GM23338 (cell line): ENCODE measurements around the gene PIM2. TPM values are rescaled to one million over a fixed set of nuclear protein-coding genes. Genes with fewer than 3 reads are reported as not detected.

Source experiments
- ATAC-seq: fragments of 200-7000 bp; cut with Tn5 transposase; 3 replicates; pipeline ENCODE4 v1.9.1; 2020
- DNase-seq: peaks from one replicate; pipeline ENCODE4 v3.0.0-alpha.2; 2015; ENCODE audit warnings: low spot score
- H2AFZ ChIP-seq: fragments of 200-600 bp; sonication (generic); 2 replicates; pipeline ENCODE4 v1.8.0; 2016; ENCODE audit warnings: antibody characterized with exemption, mild to moderate bottlenecking, moderate library complexity
- H3F3A ChIP-seq: fragments of 200-600 bp; sonication (generic); replicated peaks from 2 replicates; pipeline ENCODE4 v1.8.0; 2017; ENCODE audit warnings: antibody characterized with exemption, mixed run types, low read depth
- H3K27ac ChIP-seq: fragments of 200-600 bp; sonication (generic); 2 replicates; pipeline ENCODE4 v1.6.1; 2016; ENCODE audit warnings: low read depth
- H3K27me3 ChIP-seq: fragments of 200-600 bp; sonication (generic); 2 replicates; pipeline ENCODE4 v1.8.0; 2016; ENCODE audit warnings: mild to moderate bottlenecking, mixed run types, moderate library complexity; ENCODE audit not compliant: insufficient read depth
- H3K36me3 ChIP-seq: fragments of 200-600 bp; sonication (generic); 2 replicates; pipeline ENCODE4 v1.8.0; 2016; ENCODE audit warnings: mild to moderate bottlenecking; ENCODE audit not compliant: insufficient read depth
- H3K4me1 ChIP-seq: fragments of 200-600 bp; sonication (generic); 2 replicates; pipeline ENCODE4 v1.8.0; 2016; ENCODE audit warnings: mild to moderate bottlenecking, moderate library complexity; ENCODE audit not compliant: insufficient read depth
- H3K4me2 ChIP-seq: fragments of 200-600 bp; sonication (generic); 2 replicates; pipeline ENCODE4 v1.7.1; 2017; ENCODE audit warnings: mixed run types
- H3K4me3 ChIP-seq: fragments of 200-600 bp; sonication (generic); 2 replicates; pipeline ENCODE4 v1.6.1; 2016; ENCODE audit warnings: mixed run types
- H3K79me2 ChIP-seq: fragments of 200-600 bp; sonication (generic); replicated peaks from 2 replicates; pipeline ENCODE4 v1.8.0; 2017; ENCODE audit warnings: mild to moderate bottlenecking; ENCODE audit not compliant: insufficient read depth
- H3K9me2 ChIP-seq: fragments of 200-600 bp; sonication (generic); 2 replicates; pipeline ENCODE4 v1.8.0; 2017; ENCODE audit not compliant: insufficient read depth
- H4K20me1 ChIP-seq: fragments of 200-600 bp; sonication (generic); replicated peaks from 2 replicates; pipeline ENCODE4 v1.8.0; 2017; ENCODE audit warnings: mild to moderate bottlenecking; ENCODE audit not compliant: insufficient read depth
- H3K27ac Mint-ChIP-seq: 2 replicates; pipeline ENCODE4 v1.8.0; 2020; ENCODE audit warnings: inconsistent platforms, mild to moderate bottlenecking, moderate library complexity, mixed read lengths
- H3K27me3 Mint-ChIP-seq: 3 replicates; pipeline ENCODE4 v1.8.0; 2022; ENCODE audit warnings: low read depth, mild to moderate bottlenecking, moderate library complexity, mixed read lengths, inconsistent platforms; ENCODE audit not compliant: insufficient read depth, poor library complexity
- H3K36me3 Mint-ChIP-seq: 3 replicates; pipeline ENCODE4 v1.8.0; 2021; ENCODE audit warnings: low read depth, mild to moderate bottlenecking, inconsistent platforms, moderate library complexity, mixed read lengths
- H3K4me1 Mint-ChIP-seq: 3 replicates; pipeline ENCODE4 v1.8.0; 2020; ENCODE audit warnings: mild to moderate bottlenecking, inconsistent platforms, mixed read lengths
- H3K4me3 Mint-ChIP-seq: 3 replicates; pipeline ENCODE4 v1.8.0; 2021; ENCODE audit warnings: moderate library complexity, mild to moderate bottlenecking, inconsistent platforms, mixed read lengths
- H3K9me3 Mint-ChIP-seq: 3 replicates; pipeline ENCODE4 v1.8.0; 2020; ENCODE audit warnings: moderate library complexity, mild to moderate bottlenecking, inconsistent platforms, mixed read lengths
- CTCF ChIP-seq, 2 experiments: fragments of 200-600 bp in 1 of 2; sonication (generic) in 1 of 2; conservative IDR thresholded peaks; 2 replicates each; pipeline versions ENCODE4 v1.5.1 to v1.6.1; 2016 to 2017; ENCODE audit warnings: antibody characterized with exemption in 2 of 2, low read depth in 2 of 2, mild to moderate bottlenecking in 2 of 2, moderate library complexity in 1 of 2
- ETS1 ChIP-seq: IDR thresholded peaks from 2 replicates; pipeline ENCODE4 v1.6.1; 2016; ENCODE audit warnings: antibody characterized with exemption
- EZH2 ChIP-seq: fragments of 200-600 bp; sonication (generic); IDR thresholded peaks from one replicate; pipeline ENCODE4 v1.8.0; 2017; ENCODE audit warnings: antibody characterized with exemption, mild to moderate bottlenecking, low read depth; ENCODE audit not compliant: unreplicated experiment
- JUNB ChIP-seq: IDR thresholded peaks from one replicate; pipeline ENCODE4 v1.6.1; 2016; ENCODE audit warnings: antibody characterized with exemption; ENCODE audit not compliant: unreplicated experiment
- POLR2AphosphoS5 ChIP-seq: IDR thresholded peaks from 2 replicates; pipeline ENCODE4 v1.6.1; 2016; ENCODE audit warnings: antibody characterized with exemption, low read depth
- REST ChIP-seq: IDR thresholded peaks from one replicate; pipeline ENCODE4 v1.6.1; 2018; ENCODE audit warnings: antibody characterized with exemption; ENCODE audit not compliant: unreplicated experiment
- ZNF331 ChIP-seq: fragments of 250-450 bp; sonication (Bioruptor Pico); IDR thresholded peaks from 2 replicates; pipeline ENCODE4 v1.5.0; 2020; ENCODE audit warnings: low read depth, mild to moderate bottlenecking, moderate library complexity
- long read RNA-seq: library from polyadenylated mRNA; unstranded; transcript quantifications from one replicate; pipeline ENCODE4 v2.0.0, GENCODE V29; 2020; ENCODE audit not compliant: unreplicated experiment
- polyA plus RNA-seq: library from polyadenylated mRNA; unstranded; fragments of >200 nt; fragmentation: Nextera tagmentation; extraction: Ambion mirVana; gene quantifications from 2 replicates; pipeline ENCODE4 v1.2.1, GENCODE V29; 2016
- total RNA-seq: library from RNA; depleted of rRNA; stranded (reverse); fragments of >200 nt; shearing (Covaris generic); gene quantifications from 2 replicates; pipeline ENCODE4 v1.2.3, GENCODE V29; 2014; rRNA removed

Gene PIM2
- 336 and 359 TPM in 2 replicates for total RNA-seq
- polyA plus RNA-seq = 232 and 237 TPM in 2 replicates
- long read RNA-seq, transcript PIM2-201 (6 exons, 2,075 nt) = major isoform, 102 of 122 reads
- long read RNA-seq, partial matches to known transcripts = 3 of 122 reads
- long read RNA-seq, other reads (novel, unspliced or antisense) = 16 of 122 reads

GRCh38 chrX:48918643-48919340, at the start of gene PIM2:
TSS of gene PIM2 (minus strand) at chrX:48919024. CDS start at chrX:48918834, 190 bp downstream.
- TF ChIP-seq POLR2AphosphoS5 = peak; percentile 87
- no peak for TF ChIP-seq REST
- TF ChIP-seq ETS1 = 0 out of 2 replicates have a peak, but pooled peaks have one; percentile 14
- H3K4me3 Mint-ChIP-seq = peak within 1 kb of the TSS; percentile 98
- peaks cover 13% of the 10 kb centered on the region for H4K20me1 ChIP-seq
- H3K27ac ChIP-seq = peak within 1 kb of the TSS; percentile 99
- no peaks in the 10 kb centered on the region for H3K9me2 ChIP-seq
- no peak within 1 kb of the TSS for H2AFZ ChIP-seq
- peaks cover 56% of the 10 kb centered on the region for H3K79me2 ChIP-seq
- peaks cover 18% of the 10 kb centered on the region for H3K27me3 Mint-ChIP-seq
- peak within 1 kb of the TSS; percentile 87 for H3K4me3 ChIP-seq
- H3K4me2 ChIP-seq = peak within 1 kb of the TSS; percentile 79
- peaks cover 42% of the 10 kb centered on the region for H3K4me1 Mint-ChIP-seq
- peak within 1 kb of the TSS; percentile 99 for H3K27ac Mint-ChIP-seq
- peak; percentile 72 for ATAC-seq
- peaks cover 7% of the 10 kb centered on the region for H3K9me3 Mint-ChIP-seq
- peaks cover 31% of the 10 kb centered on the region for H3F3A ChIP-seq
- peaks cover 36% of the 10 kb centered on the region; the same call in 1 of the 2 replicates for H3K4me1 ChIP-seq
- peak; percentile 96 for DNase-seq
- H3K27me3 ChIP-seq = no peaks in the 10 kb centered on the region
- H3K36me3 ChIP-seq = peaks cover 24% of the 10 kb centered on the region; the same call in 1 of the 2 replicates
- H3K36me3 Mint-ChIP-seq = peaks cover 66% of the 10 kb centered on the region

DNA sequence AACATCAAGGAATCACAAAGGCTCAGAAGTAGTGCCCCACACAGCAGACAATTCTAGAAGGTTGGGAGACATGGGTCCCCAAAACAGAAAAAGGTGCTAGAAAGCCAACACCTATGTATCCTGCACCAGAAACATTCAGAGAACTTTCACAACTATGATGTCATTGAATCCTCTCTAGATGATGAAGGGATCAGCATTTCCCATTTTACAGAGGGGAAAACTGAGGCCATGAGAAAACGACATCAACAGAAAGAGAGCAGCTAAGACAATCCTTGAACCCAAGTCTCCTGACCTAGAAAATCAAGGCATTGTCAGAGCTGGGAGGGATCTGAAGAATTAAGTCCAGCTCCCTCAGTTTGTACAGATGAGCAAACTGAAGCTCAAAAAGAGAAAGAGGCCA, 49.6 kb upstream of the PIM2 start:
- H3K4me3 Mint-ChIP-seq = no peak overlapping the region
- no peak for DNase-seq
- Histone ChIP-seq H3K27me3 (no peaks in the 10 kb centered on the region), H3K4me1 (no peaks in the 10 kb centered on the region), H3K9me2 (no peaks in the 10 kb centered on the region), H3K4me2 (no peak overlapping the region), H3K36me3 (no peaks in the 10 kb centered on the region), H3K79me2 (no peaks in the 10 kb centered on the region), H2AFZ (no peak overlapping the region), H3F3A (no peaks in the 10 kb centered on the region), H3K4me3 (no peak overlapping the region), H4K20me1 (no peaks in the 10 kb centered on the region), H3K27ac (no peak overlapping the region)
- no peaks in the 10 kb centered on the region for H3K9me3 Mint-ChIP-seq
- peaks cover 6% of the 10 kb centered on the region; the same call in 1 of the 3 replicates for H3K36me3 Mint-ChIP-seq
- H3K4me1 Mint-ChIP-seq = peaks cover 19% of the 10 kb centered on the region
- peaks cover 2% of the 10 kb centered on the region for H3K27me3 Mint-ChIP-seq
- no peak overlapping the region for H3K27ac Mint-ChIP-seq
- ATAC-seq = no peak
- TF ChIP-seq EZH2 (no peak), CTCF (conservative IDR thresholded peaks at IDR 0.05; ENCODE audit: low read depth in 2 of 2) (no peak), REST (no peak), ZNF331 (CRISPR knock-in tag) (no peak), JUNB (no peak)
